Panc1 (cell line): ENCODE results near the gene ZNF18. TPM values are rescaled to one million over a fixed set of nuclear protein-coding genes. Genes with fewer than 3 reads are reported as not detected.
"Not testable (repeated sequence)": the region's sequence is repeated elsewhere in the genome, so short reads cannot be mapped to it uniquely, and the experiment has no call there.

Experiments used
- ATAC-seq: fragments of 200-7000 bp; cut with Tn5 transposase; 2 replicates; pipeline ENCODE4 v1.9.1; 2020; ENCODE audit warnings: mild to moderate bottlenecking, moderate library complexity
- BruUV-seq: library from RNA; stranded (reverse); fragments of 400-500 nt; replicated peaks from 2 replicates; lab custom pipeline; 2021; lab: Mats Ljungman, UMichigan
- CTCF ChIA-PET: fragments of 300-600 bp; sonication (Branson Sonifier 250); formaldehyde crosslinking; loops from one replicate; lab custom pipeline; 2022; ENCODE audit warnings: antibody characterized with exemption; lab: Charles Lee
- POLR2A ChIA-PET: fragments of 300-600 bp; sonication (Branson Sonifier 250); formaldehyde crosslinking; loops from one replicate; lab custom pipeline; 2022; ENCODE audit warnings: antibody characterized with exemption; lab: Charles Lee
- DNase-seq: peaks from one replicate; pipeline ENCODE4 v3.0.0-alpha.2; 2010; ENCODE audit warnings: low read depth, low spot score
- H3K27ac ChIP-seq: 2 replicates; pipeline ENCODE4 v1.5.1; 2011; ENCODE audit warnings: mild to moderate bottlenecking, low read length, inconsistent platforms
- H3K27me3 ChIP-seq: fragments of 200-500 bp; sonication (Bioruptor generic); 2 replicates; pipeline ENCODE4 v1.6.0; 2014; ENCODE audit warnings: low read length, inconsistent platforms; ENCODE audit not compliant: control insufficient read depth, insufficient read depth
- H3K36me3 ChIP-seq: fragments of 200-500 bp; sonication (Bioruptor generic); 2 replicates; pipeline ENCODE4 v1.5.1; 2014; ENCODE audit warnings: inconsistent platforms, mild to moderate bottlenecking, low read length, moderate library complexity; ENCODE audit not compliant: control insufficient read depth, insufficient read depth
- H3K4me1 ChIP-seq: 2 replicates; pipeline ENCODE4 v1.5.1; 2011; ENCODE audit warnings: inconsistent platforms, mild to moderate bottlenecking, low read length, moderate library complexity; ENCODE audit not compliant: control insufficient read depth, insufficient read depth
- H3K4me3 ChIP-seq, 2 experiments: 2 replicates each; pipeline ENCODE4 v1.5.1; 2011 to 2012; ENCODE audit warnings: low read depth in 2 of 2, low read length in 2 of 2, mild to moderate bottlenecking in 2 of 2, inconsistent platforms in 1 of 2, moderate library complexity in 1 of 2
- H3K9me3 ChIP-seq: fragments of 200-500 bp; sonication (Bioruptor generic); 2 replicates; pipeline ENCODE4 v1.5.1; 2014; ENCODE audit warnings: low read depth, mild to moderate bottlenecking, inconsistent platforms, low read length, moderate library complexity; ENCODE audit not compliant: control insufficient read depth, insufficient read depth
- POLR2AphosphoS5 ChIP-seq: IDR thresholded peaks from 2 replicates; pipeline ENCODE4 v1.6.1; 2012; ENCODE audit warnings: mild to moderate bottlenecking, low read depth, low read length, moderate library complexity
- SIN3A ChIP-seq: IDR thresholded peaks from 2 replicates; pipeline ENCODE4 v1.6.1; 2012; ENCODE audit warnings: low read depth, mild to moderate bottlenecking, low read length, moderate library complexity, borderline replicate concordance; ENCODE audit not compliant: insufficient read depth
- TCF7L2 ChIP-seq: IDR thresholded peaks from 2 replicates; pipeline ENCODE4 v1.6.1; 2011; ENCODE audit warnings: mild to moderate bottlenecking, low read depth, low read length, inconsistent platforms
- in situ Hi-C: cut with HindIII; loops from 2 replicates; pipeline ENCODE4 v1.10.0; 2016; ENCODE audit warnings: low sequenced_read_pairs, low pct_unique_long_range_greater_than_20kb
- intact Hi-C: fragments of 100-400 bp; cut with micrococcal nuclease; formaldehyde crosslinking; loops from one replicate; pipeline ENCODE4 v1.10.0; 2022; ENCODE audit not compliant: unreplicated experiment
- total RNA-seq: library from RNA; stranded (reverse); gene quantifications from one replicate; pipeline ENCODE4 v1.2.1, GENCODE V29; 2021; ENCODE audit not compliant: unreplicated experiment
- TF ChIP-seq, protein P1 (sequence below): fragments of 450-650 bp; IDR thresholded peaks from 2 replicates; pipeline ENCODE4 v1.5.1; 2017; ENCODE audit warnings: mild to moderate bottlenecking
- TF ChIP-seq, protein P2 (sequence below), 2 experiments: IDR thresholded peaks; 2 replicates each; pipeline ENCODE4 v1.6.1; 2011 to 2012; ENCODE audit warnings: low read depth in 2 of 2, control low read depth in 1 of 2, low read length in 1 of 2, mild to moderate bottlenecking in 1 of 2, moderate library complexity in 1 of 2; ENCODE audit not compliant: insufficient read depth in 1 of 2

ZNF18 gene
- total RNA-seq, 1 experiment from 2014 or later, result 7.4 TPM

DNA sequence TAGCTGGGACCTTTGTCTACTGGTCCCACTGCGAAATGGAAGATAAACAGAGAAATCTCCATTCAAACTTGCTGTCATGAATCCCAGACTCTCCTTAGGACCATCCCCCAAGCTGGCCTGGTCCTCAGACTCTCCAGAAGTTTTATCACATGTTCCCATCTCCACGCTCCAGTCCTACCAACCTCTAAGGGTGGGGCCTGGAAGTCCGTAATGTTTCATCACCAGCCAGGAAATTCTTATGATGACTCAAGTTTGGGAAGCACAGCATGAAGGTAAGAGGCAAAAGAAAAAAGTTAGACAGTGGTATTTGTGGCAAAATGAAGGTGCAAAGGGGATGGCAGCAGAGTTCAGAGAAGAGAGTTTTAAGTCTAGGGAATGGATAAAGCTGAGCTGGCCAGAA is 52.7 kb downstream of the ZNF18 start:
- H3K27me3 ChIP-seq, result no peaks in the 10 kb centered on the region
- ChIA-PET CTCF (no interaction called here), POLR2A (no interaction called here)
- H3K4me3 ChIP-seq, result no peak overlapping the region
- ATAC-seq (no peak), DNase-seq (no peak)
- in situ Hi-C loops, result no loop called here
- intact Hi-C loops, result no loop called here
- H3K4me1 ChIP-seq, result no peaks in the 10 kb centered on the region
- TF ChIP-seq TCF7L2, result no peak
- TF ChIP-seq, protein P1, sequence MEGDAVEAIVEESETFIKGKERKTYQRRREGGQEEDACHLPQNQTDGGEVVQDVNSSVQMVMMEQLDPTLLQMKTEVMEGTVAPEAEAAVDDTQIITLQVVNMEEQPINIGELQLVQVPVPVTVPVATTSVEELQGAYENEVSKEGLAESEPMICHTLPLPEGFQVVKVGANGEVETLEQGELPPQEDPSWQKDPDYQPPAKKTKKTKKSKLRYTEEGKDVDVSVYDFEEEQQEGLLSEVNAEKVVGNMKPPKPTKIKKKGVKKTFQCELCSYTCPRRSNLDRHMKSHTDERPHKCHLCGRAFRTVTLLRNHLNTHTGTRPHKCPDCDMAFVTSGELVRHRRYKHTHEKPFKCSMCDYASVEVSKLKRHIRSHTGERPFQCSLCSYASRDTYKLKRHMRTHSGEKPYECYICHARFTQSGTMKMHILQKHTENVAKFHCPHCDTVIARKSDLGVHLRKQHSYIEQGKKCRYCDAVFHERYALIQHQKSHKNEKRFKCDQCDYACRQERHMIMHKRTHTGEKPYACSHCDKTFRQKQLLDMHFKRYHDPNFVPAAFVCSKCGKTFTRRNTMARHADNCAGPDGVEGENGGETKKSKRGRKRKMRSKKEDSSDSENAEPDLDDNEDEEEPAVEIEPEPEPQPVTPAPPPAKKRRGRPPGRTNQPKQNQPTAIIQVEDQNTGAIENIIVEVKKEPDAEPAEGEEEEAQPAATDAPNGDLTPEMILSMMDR, result no peak
- no peak for TF ChIP-seq SIN3A
- TF ChIP-seq POLR2AphosphoS5, result no peak
- TF ChIP-seq, protein P2, sequence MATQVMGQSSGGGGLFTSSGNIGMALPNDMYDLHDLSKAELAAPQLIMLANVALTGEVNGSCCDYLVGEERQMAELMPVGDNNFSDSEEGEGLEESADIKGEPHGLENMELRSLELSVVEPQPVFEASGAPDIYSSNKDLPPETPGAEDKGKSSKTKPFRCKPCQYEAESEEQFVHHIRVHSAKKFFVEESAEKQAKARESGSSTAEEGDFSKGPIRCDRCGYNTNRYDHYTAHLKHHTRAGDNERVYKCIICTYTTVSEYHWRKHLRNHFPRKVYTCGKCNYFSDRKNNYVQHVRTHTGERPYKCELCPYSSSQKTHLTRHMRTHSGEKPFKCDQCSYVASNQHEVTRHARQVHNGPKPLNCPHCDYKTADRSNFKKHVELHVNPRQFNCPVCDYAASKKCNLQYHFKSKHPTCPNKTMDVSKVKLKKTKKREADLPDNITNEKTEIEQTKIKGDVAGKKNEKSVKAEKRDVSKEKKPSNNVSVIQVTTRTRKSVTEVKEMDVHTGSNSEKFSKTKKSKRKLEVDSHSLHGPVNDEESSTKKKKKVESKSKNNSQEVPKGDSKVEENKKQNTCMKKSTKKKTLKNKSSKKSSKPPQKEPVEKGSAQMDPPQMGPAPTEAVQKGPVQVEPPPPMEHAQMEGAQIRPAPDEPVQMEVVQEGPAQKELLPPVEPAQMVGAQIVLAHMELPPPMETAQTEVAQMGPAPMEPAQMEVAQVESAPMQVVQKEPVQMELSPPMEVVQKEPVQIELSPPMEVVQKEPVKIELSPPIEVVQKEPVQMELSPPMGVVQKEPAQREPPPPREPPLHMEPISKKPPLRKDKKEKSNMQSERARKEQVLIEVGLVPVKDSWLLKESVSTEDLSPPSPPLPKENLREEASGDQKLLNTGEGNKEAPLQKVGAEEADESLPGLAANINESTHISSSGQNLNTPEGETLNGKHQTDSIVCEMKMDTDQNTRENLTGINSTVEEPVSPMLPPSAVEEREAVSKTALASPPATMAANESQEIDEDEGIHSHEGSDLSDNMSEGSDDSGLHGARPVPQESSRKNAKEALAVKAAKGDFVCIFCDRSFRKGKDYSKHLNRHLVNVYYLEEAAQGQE (IDR thresholded peaks at IDR 0.05; ENCODE audit: insufficient read depth in 1 of 2, low read depth in 2 of 2, low read length in 1 of 2), result no peak
- no TSS peak for BruUV-seq
- no peak overlapping the region for H3K27ac ChIP-seq
- no peaks in the 10 kb centered on the region for H3K9me3 ChIP-seq
- no peaks in the 10 kb centered on the region for H3K36me3 ChIP-seq

DNA sequence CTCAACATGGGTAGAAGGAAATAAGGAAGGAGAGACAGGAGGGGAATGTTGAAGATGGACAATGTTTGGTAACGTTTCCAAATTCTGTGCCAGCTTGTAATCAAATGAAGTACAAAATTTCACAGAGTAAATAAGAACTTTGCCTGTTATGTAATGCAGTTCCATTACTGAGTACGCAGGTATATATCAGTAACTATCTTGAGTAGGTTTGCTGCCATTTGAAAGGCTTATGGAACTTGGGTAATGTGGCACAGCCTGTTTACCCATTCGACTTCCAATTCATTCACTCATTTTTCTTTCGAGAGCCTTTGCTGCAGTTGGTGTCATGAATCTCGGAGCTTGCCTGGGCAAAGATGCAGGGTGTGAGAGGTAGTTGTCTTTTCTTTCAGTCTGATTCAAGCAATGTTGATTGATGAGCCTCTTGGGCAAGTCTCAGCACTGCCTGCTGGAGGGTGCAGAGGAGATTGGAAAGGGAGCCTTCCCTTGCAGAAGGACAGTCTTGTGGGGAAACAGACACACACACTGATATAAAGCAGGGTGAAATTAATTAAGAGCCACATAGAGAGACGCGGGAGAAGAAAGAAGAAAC is 53.4 kb downstream of the ZNF18 start:
- DNase-seq, result no peak

DNA sequence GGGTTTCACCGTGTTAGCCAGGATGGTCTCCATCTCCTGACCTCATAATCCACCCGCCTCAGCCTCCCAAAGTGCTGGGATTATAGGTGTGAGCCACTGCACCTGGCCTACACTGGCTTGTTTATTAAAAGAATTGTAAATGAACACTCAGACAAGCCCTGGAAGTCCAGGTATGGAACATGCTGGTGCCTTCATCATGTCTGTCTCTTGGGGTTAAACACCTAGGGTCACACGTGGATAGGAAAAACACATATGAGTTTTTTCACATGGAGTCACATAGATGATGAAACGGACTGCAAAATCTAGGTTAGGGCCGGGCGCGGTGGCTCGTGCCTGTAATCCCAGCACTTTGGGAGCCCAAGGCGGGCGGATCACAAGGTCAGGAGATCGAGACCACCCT is 54.2 kb downstream of the ZNF18 start:
- ATAC-seq, H3K4me3 ChIP-seq, in situ Hi-C loops, POLR2A ChIA-PET, BruUV-seq, DNase-seq, CTCF ChIA-PET, intact Hi-C loops, H3K27me3 ChIP-seq, H3K9me3 ChIP-seq, H3K27ac ChIP-seq, H3K4me1 ChIP-seq, H3K36me3 ChIP-seq: not testable (repeated sequence)

More for the DNA sequence above, 53.4 kb downstream of the ZNF18 start:
- ChIA-PET POLR2A (no interaction called here), CTCF (no interaction called here)
- Histone ChIP-seq H3K36me3 (no peaks in the 10 kb centered on the region), H3K4me3 (no peak overlapping the region), H3K9me3 (no peaks in the 10 kb centered on the region), H3K4me1 (no peaks in the 10 kb centered on the region), H3K27me3 (no peaks in the 10 kb centered on the region), H3K27ac (no peak overlapping the region)
- ATAC-seq, result no peak
- intact Hi-C loops, result no loop called here
- BruUV-seq, result no TSS peak
- no peak for TF ChIP-seq SIN3A
- TF ChIP-seq, protein P1, result no peak
- no peak for TF ChIP-seq POLR2AphosphoS5
- TF ChIP-seq, protein P2 (IDR thresholded peaks at IDR 0.05; ENCODE audit: insufficient read depth in 1 of 2, low read depth in 2 of 2, low read length in 1 of 2), result no peak
- TF ChIP-seq TCF7L2, result no peak
- in situ Hi-C loops, result no loop called here
